GM23248 (cell line): ENCODE results near the gene GAL3ST1. TPM values are rescaled to one million over a fixed set of nuclear protein-coding genes. Genes with fewer than 3 reads are reported as not detected.

Experiments used
- DNase-seq: peaks from one replicate; pipeline ENCODE4 v3.0.0-alpha.2; 2015
- H2AFZ ChIP-seq: fragments of 200-600 bp; sonication (generic); 2 replicates; pipeline ENCODE4 v1.6.1; 2016; ENCODE audit warnings: antibody characterized with exemption
- H3F3A ChIP-seq: fragments of 200-600 bp; sonication (generic); 2 replicates; pipeline ENCODE4 v1.6.1; 2016; ENCODE audit warnings: mild to moderate bottlenecking, antibody characterized with exemption, mixed run types; ENCODE audit not compliant: insufficient read depth
- H3K27ac ChIP-seq: fragments of 200-600 bp; sonication (generic); 2 replicates; pipeline ENCODE4 v1.5.1; 2016; ENCODE audit warnings: mild to moderate bottlenecking
- H3K27me3 ChIP-seq: fragments of 200-600 bp; sonication (generic); replicated peaks from 2 replicates; pipeline ENCODE4 v1.6.1; 2016; ENCODE audit warnings: mild to moderate bottlenecking; ENCODE audit not compliant: insufficient read depth
- H3K36me3 ChIP-seq: fragments of 200-600 bp; sonication (generic); 2 replicates; pipeline ENCODE4 v1.6.1; 2016; ENCODE audit warnings: low read depth, mild to moderate bottlenecking
- H3K4me1 ChIP-seq: fragments of 200-600 bp; sonication (generic); 2 replicates; pipeline ENCODE4 v1.6.1; 2016; ENCODE audit warnings: mild to moderate bottlenecking; ENCODE audit not compliant: insufficient read depth
- H3K4me2 ChIP-seq: fragments of 200-600 bp; sonication (generic); one replicate; pipeline ENCODE4 v1.6.1; 2016; ENCODE audit warnings: mild to moderate bottlenecking; ENCODE audit not compliant: unreplicated experiment
- H3K4me3 ChIP-seq: fragments of 200-600 bp; sonication (generic); 2 replicates; pipeline ENCODE4 v1.5.1; 2016; ENCODE audit warnings: mild to moderate bottlenecking
- H3K79me2 ChIP-seq: fragments of 200-600 bp; sonication (generic); 2 replicates; pipeline ENCODE4 v1.6.1; 2016; ENCODE audit warnings: mild to moderate bottlenecking; ENCODE audit not compliant: insufficient read depth
- H3K9ac ChIP-seq: fragments of 200-600 bp; sonication (generic); 2 replicates; pipeline ENCODE4 v1.6.1; 2016; ENCODE audit warnings: mild to moderate bottlenecking
- H3K9me2 ChIP-seq: fragments of 200-600 bp; sonication (generic); 2 replicates; pipeline ENCODE4 v1.6.1; 2016; ENCODE audit warnings: mixed run types, mild to moderate bottlenecking, moderate library complexity; ENCODE audit not compliant: insufficient read depth
- H3K9me3 ChIP-seq: fragments of 200-600 bp; sonication (generic); one replicate; pipeline ENCODE4 v1.6.1; 2017; ENCODE audit warnings: low read depth
- H4K20me1 ChIP-seq: fragments of 200-600 bp; sonication (generic); 2 replicates; pipeline ENCODE4 v1.6.0; 2016; ENCODE audit not compliant: insufficient read depth
- EZH2 ChIP-seq: fragments of 200-600 bp; sonication (generic); IDR thresholded peaks from 2 replicates; pipeline ENCODE4 v1.6.1; 2018; ENCODE audit warnings: antibody characterized with exemption, mild to moderate bottlenecking; ENCODE audit not compliant: insufficient read depth, poor library complexity, severe bottlenecking
- EZH2phosphoT487 ChIP-seq: fragments of 200-600 bp; sonication (generic); IDR thresholded peaks from 2 replicates; pipeline ENCODE4 v1.6.1; 2018; ENCODE audit warnings: antibody characterized with exemption, moderate library complexity, mild to moderate bottlenecking, low read depth; ENCODE audit not compliant: insufficient read depth
- WGBS, 2 experiments: methylation state at CpG; one replicate each; pipeline ENCODE4 v1.1.6; 2015 to 2017; ENCODE audit warnings: low lambda C conversion rate in 2 of 2, low coverage in 1 of 2; ENCODE audit errors: missing lambda C conversion rate in 2 of 2; 5-methylcytosine and 5-hydroxymethylcytosine counted together
- in situ Hi-C: fragments of 300-500 bp; cut with MboI; formaldehyde crosslinking; loops from 2 replicates; pipeline ENCODE4 v1.15.0; 2020
- polyA plus RNA-seq: library from polyadenylated mRNA; unstranded; fragments of >200 nt; fragmentation: Nextera tagmentation; extraction: Ambion mirVana; gene quantifications from 2 replicates; pipeline ENCODE4 v1.2.1, GENCODE V29; 2016
- total RNA-seq: library from RNA; depleted of rRNA; stranded (reverse); fragments of >200 nt; shearing (Covaris generic); gene quantifications from 2 replicates; pipeline ENCODE4 v1.2.3, GENCODE V29; 2014

Gene GAL3ST1
- total and polyA plus RNA-seq, 2 experiments from 2014 or later: not detected

DNA sequence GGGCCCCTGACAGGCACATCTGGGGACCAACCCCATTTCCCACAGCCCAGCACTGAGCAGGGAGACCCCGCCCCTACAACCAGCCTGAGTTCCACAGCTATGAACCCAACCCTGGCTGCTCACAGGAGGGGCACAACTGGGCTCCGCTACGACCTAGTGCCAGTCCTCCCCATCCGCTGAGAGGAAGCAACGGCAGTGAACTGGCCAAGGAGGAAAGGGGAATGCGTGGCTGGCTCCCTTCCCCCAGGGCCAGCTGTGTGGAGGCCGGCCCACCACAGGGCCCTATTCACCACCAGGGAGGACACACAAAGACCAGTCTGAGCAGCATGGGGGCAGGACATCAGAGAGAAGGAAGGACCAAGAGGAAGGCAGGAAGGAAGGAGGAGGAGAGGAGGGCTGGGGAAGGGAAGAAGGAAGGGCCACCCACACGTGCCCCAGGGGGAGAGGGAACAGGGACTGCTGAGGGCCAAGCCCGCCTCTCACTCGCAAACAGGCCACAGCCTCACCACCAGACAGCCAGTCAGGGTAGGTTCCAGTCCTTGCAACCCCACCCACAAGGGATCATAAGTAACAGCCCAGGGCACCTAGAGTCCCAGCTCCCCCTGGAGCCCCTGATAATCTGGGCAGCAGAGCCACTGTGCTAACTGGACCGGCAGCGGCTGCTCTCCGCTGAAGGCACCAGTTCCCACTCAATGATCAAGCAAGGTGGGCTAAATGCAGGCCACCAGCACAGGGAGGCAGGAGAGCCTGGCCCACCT, 8.5 kb upstream of the GAL3ST1 start:
- H4K20me1 ChIP-seq: no peaks in the 10 kb centered on the region
- in situ Hi-C loops: no loop called here
- H3K9ac ChIP-seq: no peak overlapping the region
- WGBS, 2 experiments: 76 to 79% methylated on average over 13 of the region's 13 CpGs
- H3K4me2 ChIP-seq: no peak overlapping the region
- no peaks in the 10 kb centered on the region for H3K9me2 ChIP-seq
- no peaks in the 10 kb centered on the region for H3K9me3 ChIP-seq
- no peak for TF ChIP-seq EZH2phosphoT487
- TF ChIP-seq EZH2: no peak
- no peak for DNase-seq
- no peak overlapping the region for H2AFZ ChIP-seq
- no peaks in the 10 kb centered on the region for H3K4me1 ChIP-seq
- no peaks in the 10 kb centered on the region for H3K27me3 ChIP-seq
- peaks cover 4% of the 10 kb centered on the region; the same call in 1 of the 2 replicates for H3K79me2 ChIP-seq
- no peaks in the 10 kb centered on the region for H3F3A ChIP-seq
- peaks cover 39% of the 10 kb centered on the region for H3K36me3 ChIP-seq
- no peak overlapping the region for H3K4me3 ChIP-seq
- H3K27ac ChIP-seq: no peak overlapping the region

DNA sequence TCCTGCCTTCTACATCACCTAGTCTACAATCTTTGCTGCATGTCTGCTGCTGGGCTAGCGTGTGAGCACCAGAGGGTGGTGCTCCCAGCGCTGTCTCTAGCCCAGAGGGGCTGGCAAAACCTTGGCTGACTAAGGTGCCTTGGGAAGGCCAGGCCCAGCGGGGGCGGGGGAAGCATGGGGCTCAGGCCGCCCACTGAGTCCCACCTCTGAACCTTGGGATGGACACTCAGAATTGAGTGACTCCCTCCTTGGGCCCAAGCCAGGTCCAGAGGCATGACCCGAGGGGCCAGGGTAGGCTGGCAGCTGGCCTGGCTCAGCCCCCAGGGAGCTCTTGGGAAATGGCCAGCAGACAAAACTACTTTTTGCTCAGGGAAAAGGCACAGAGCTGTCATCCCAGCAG, 7.6 kb upstream of the GAL3ST1 start:
- no peak for DNase-seq
- 83 to 85% methylated on average over 5 to 6 of the region's 6 CpGs for WGBS, 2 experiments
- H3K79me2 ChIP-seq: no peaks in the 10 kb centered on the region
- no peaks in the 10 kb centered on the region for H3K9me3 ChIP-seq
- H3K4me3 ChIP-seq: no peak overlapping the region
- in situ Hi-C loops: no loop called here
- no peaks in the 10 kb centered on the region for H3K27me3 ChIP-seq
- no peak overlapping the region for H2AFZ ChIP-seq
- no peak overlapping the region for H3K9ac ChIP-seq
- H3K27ac ChIP-seq: no peak overlapping the region
- TF ChIP-seq EZH2phosphoT487: no peak
- TF ChIP-seq EZH2: no peak
- H3K9me2 ChIP-seq: no peaks in the 10 kb centered on the region
- H3F3A ChIP-seq: no peaks in the 10 kb centered on the region
- peaks cover 30% of the 10 kb centered on the region for H3K36me3 ChIP-seq
- H4K20me1 ChIP-seq: no peaks in the 10 kb centered on the region
- no peak overlapping the region for H3K4me2 ChIP-seq
- H3K4me1 ChIP-seq: no peaks in the 10 kb centered on the region

- Histone ChIP-seq H3K4me1 (no peaks in the 10 kb centered on the region), H3K4me2 (no peak overlapping the region), H3K36me3 (peaks cover 18% of the 10 kb centered on the region; the same call in 1 of the 2 replicates), H3K9me2 (no peaks in the 10 kb centered on the region), H3K27ac (no peak overlapping the region), H3K79me2 (no peaks in the 10 kb centered on the region), H3K9me3 (no peaks in the 10 kb centered on the region), H3K4me3 (no peak overlapping the region), H3F3A (no peaks in the 10 kb centered on the region), H3K27me3 (no peaks in the 10 kb centered on the region), H2AFZ (no peak overlapping the region), H3K9ac (no peak overlapping the region), H4K20me1 (no peaks in the 10 kb centered on the region)
- TF ChIP-seq EZH2 (no peak), EZH2phosphoT487 (no peak)
- in situ Hi-C loops: no loop called here
- DNase-seq: no peak
- WGBS, 2 experiments: 68 to 75% methylated on average over 5 to 6 of the region's 6 CpGs
Observed at GRCh38 chr22:30580896-30581295, 6.4 kb upstream of the GAL3ST1 start.

DNA sequence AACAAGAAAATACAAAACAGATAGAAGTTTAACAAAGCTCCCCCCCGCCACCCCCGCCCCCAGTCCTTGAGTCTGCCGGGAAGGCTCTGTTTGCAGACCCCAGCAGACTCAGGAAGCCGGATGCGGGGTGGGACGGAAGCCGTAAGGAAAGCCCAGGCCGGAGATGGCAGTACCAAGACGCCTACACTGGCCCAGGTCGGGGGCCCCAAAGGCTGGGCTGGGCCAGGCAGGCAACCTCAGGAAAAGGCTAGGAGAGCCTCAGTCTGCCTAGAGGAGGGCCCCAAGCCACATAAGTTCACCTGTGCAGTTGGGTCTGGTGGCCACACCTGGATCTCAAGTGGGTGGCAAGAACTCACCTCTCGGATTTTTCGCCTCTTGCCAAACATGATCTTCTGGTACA, 4.0 kb upstream of the GAL3ST1 start:
- no peak overlapping the region for H2AFZ ChIP-seq
- H3K9ac ChIP-seq: no peak overlapping the region
- no peak for DNase-seq
- in situ Hi-C loops: no loop called here
- peaks cover 16% of the 10 kb centered on the region; the same call in 1 of the 2 replicates for H3K36me3 ChIP-seq
- H3K4me1 ChIP-seq: no peaks in the 10 kb centered on the region
- H4K20me1 ChIP-seq: no peaks in the 10 kb centered on the region
- no peaks in the 10 kb centered on the region for H3K9me3 ChIP-seq
- TF ChIP-seq EZH2phosphoT487 (no peak), EZH2 (no peak)
- no peaks in the 10 kb centered on the region for H3K9me2 ChIP-seq
- no peaks in the 10 kb centered on the region for H3K79me2 ChIP-seq
- no peaks in the 10 kb centered on the region for H3K27me3 ChIP-seq
- no peak overlapping the region for H3K4me2 ChIP-seq
- WGBS, 2 experiments: 96 to 97% methylated on average over 12 of the region's 12 CpGs
- no peak overlapping the region for H3K4me3 ChIP-seq
- H3F3A ChIP-seq: no peaks in the 10 kb centered on the region
- H3K27ac ChIP-seq: no peak overlapping the region
